Measurements from ENCODE around the gene KATNB1.

Gene KATNB1

GRCh38 chr16:57783116-57783515 lies 47.5 kb downstream of the KATNB1 start:
- ChIA-PET CTCF (interaction anchor here (1.4 to 2.1 kb wide), 2 partner anchors 15 to 26 kb away, joined by 4 read pairs; no protein-coding TSS in a partner anchor), POLR2A (no interaction called here)
- 100% methylated on average over 1 of the region's 4 CpGs for WGBS (ENCODE audit: insufficient coverage)

GRCh38 chr16:57783883-57784282 lies 48.3 kb downstream of the KATNB1 start:
- Histone ChIP-seq H3K4me1 (ENCODE audit: control extremely low read depth in 1 of 4, control insufficient read depth in 4 of 4, insufficient read depth in 4 of 4, low read length in 3 of 4) (no peaks in the 10 kb centered on the region), H3K9me3 (ENCODE audit: control extremely low read depth in 1 of 5, control insufficient read depth in 4 of 5, insufficient read depth in 2 of 5, low read depth in 1 of 5, low read length in 4 of 5) (no peaks in the 10 kb centered on the region), H3K27me3 (replicated peaks in 2 of 5; ENCODE audit: control insufficient read depth in 4 of 5, insufficient read depth in 5 of 5, low read length in 4 of 5) (no peaks in the 10 kb centered on the region), H3K4me3 (ENCODE audit: control insufficient read depth in 1 of 7, extremely low read depth in 1 of 7, insufficient read depth in 4 of 7, low read depth in 2 of 7, low read length in 6 of 7) (no peak overlapping the region), H3K27ac (ENCODE audit: insufficient read depth in 1 of 2, low read depth in 1 of 2, low read length in 2 of 2, poor library complexity in 1 of 2, severe bottlenecking in 2 of 2) (no peak overlapping the region), H3K36me3 (ENCODE audit: control insufficient read depth in 4 of 4, insufficient read depth in 4 of 4, low read length in 3 of 4) (peaks cover 0 to 14% (median 3%) of the 10 kb centered on the region in 4 experiments)
- POLR2A ChIA-PET = no interaction called here
- CTCF ChIA-PET = interaction anchor here (0.8 to 2.1 kb wide), 2 partner anchors 8 to 15 kb away, joined by 3 to 4 read pairs; no protein-coding TSS in a partner anchor
- WGBS (ENCODE audit: insufficient coverage) = 100% methylated on average over 7 of the region's 8 CpGs
- no peak for DNase-seq

More at GRCh38 chr16:57783116-57783515, 47.5 kb downstream of the KATNB1 start:
- Histone ChIP-seq H3K9me3 (ENCODE audit: control extremely low read depth in 1 of 5, control insufficient read depth in 4 of 5, insufficient read depth in 2 of 5, low read depth in 1 of 5, low read length in 4 of 5) (no peaks in the 10 kb centered on the region), H3K4me1 (ENCODE audit: control extremely low read depth in 1 of 4, control insufficient read depth in 4 of 4, insufficient read depth in 4 of 4, low read length in 3 of 4) (no peaks in the 10 kb centered on the region), H3K4me3 (ENCODE audit: control insufficient read depth in 1 of 7, extremely low read depth in 1 of 7, insufficient read depth in 4 of 7, low read depth in 2 of 7, low read length in 6 of 7) (no peak overlapping the region), H3K27ac (ENCODE audit: insufficient read depth in 1 of 2, low read depth in 1 of 2, low read length in 2 of 2, poor library complexity in 1 of 2, severe bottlenecking in 2 of 2) (no peak overlapping the region), H3K36me3 (ENCODE audit: control insufficient read depth in 4 of 4, insufficient read depth in 4 of 4, low read length in 3 of 4) (peaks cover 0 to 7% (median 3%) of the 10 kb centered on the region in 4 experiments), H3K27me3 (replicated peaks in 2 of 5; ENCODE audit: control insufficient read depth in 4 of 5, insufficient read depth in 5 of 5, low read length in 4 of 5) (no peaks in the 10 kb centered on the region)
- no peak for DNase-seq

- ChIA-PET POLR2A (no interaction called here), CTCF (interaction anchor here (0.8 to 2.1 kb wide), 2 partner anchors 9 to 16 kb away, joined by 3 to 4 read pairs; no protein-coding TSS in a partner anchor)
- H3K4me3 ChIP-seq (ENCODE audit: control insufficient read depth in 1 of 7, extremely low read depth in 1 of 7, insufficient read depth in 4 of 7, low read depth in 2 of 7, low read length in 6 of 7) = no peak overlapping the region
- no peaks in the 10 kb centered on the region for H3K4me1 ChIP-seq (ENCODE audit: control extremely low read depth in 1 of 4, control insufficient read depth in 4 of 4, insufficient read depth in 4 of 4, low read length in 3 of 4)
- no peaks in the 10 kb centered on the region for H3K27me3 ChIP-seq (replicated peaks in 2 of 5; ENCODE audit: control insufficient read depth in 4 of 5, insufficient read depth in 5 of 5, low read length in 4 of 5)
- 98% methylated on average over 7 of the region's 7 CpGs for WGBS (ENCODE audit: insufficient coverage)
- H3K36me3 ChIP-seq (ENCODE audit: control insufficient read depth in 4 of 4, insufficient read depth in 4 of 4, low read length in 3 of 4) = peaks cover 0 to 13% (median 2%) of the 10 kb centered on the region in 4 experiments
- no peak for DNase-seq
- H3K27ac ChIP-seq (ENCODE audit: insufficient read depth in 1 of 2, low read depth in 1 of 2, low read length in 2 of 2, poor library complexity in 1 of 2, severe bottlenecking in 2 of 2) = no peak overlapping the region
- H3K9me3 ChIP-seq (ENCODE audit: control extremely low read depth in 1 of 5, control insufficient read depth in 4 of 5, insufficient read depth in 2 of 5, low read depth in 1 of 5, low read length in 4 of 5) = no peaks in the 10 kb centered on the region
Observed at GRCh38 chr16:57784334-57784733, 48.8 kb downstream of the KATNB1 start.

GRCh38 chr16:57785385-57785784 lies 49.8 kb downstream of the KATNB1 start:
- ChIA-PET POLR2A (no interaction called here), CTCF (interaction anchor here (1.0 to 2.2 kb wide), 2 partner anchors 11 to 71 kb away, joined by 3 to 12 read pairs; no protein-coding TSS in a partner anchor)
- Histone ChIP-seq H3K4me3 (ENCODE audit: control insufficient read depth in 1 of 7, extremely low read depth in 1 of 7, insufficient read depth in 4 of 7, low read depth in 2 of 7, low read length in 6 of 7) (no peak overlapping the region), H3K36me3 (ENCODE audit: control insufficient read depth in 4 of 4, insufficient read depth in 4 of 4, low read length in 3 of 4) (peaks cover 0 to 12% (median 2%) of the 10 kb centered on the region in 4 experiments), H3K27me3 (replicated peaks in 2 of 5; ENCODE audit: control insufficient read depth in 4 of 5, insufficient read depth in 5 of 5, low read length in 4 of 5) (no peaks in the 10 kb centered on the region), H3K4me1 (ENCODE audit: control extremely low read depth in 1 of 4, control insufficient read depth in 4 of 4, insufficient read depth in 4 of 4, low read length in 3 of 4) (no peaks in the 10 kb centered on the region), H3K9me3 (ENCODE audit: control extremely low read depth in 1 of 5, control insufficient read depth in 4 of 5, insufficient read depth in 2 of 5, low read depth in 1 of 5, low read length in 4 of 5) (no peaks in the 10 kb centered on the region), H3K27ac (ENCODE audit: insufficient read depth in 1 of 2, low read depth in 1 of 2, low read length in 2 of 2, poor library complexity in 1 of 2, severe bottlenecking in 2 of 2) (no peak overlapping the region)
- 99% methylated on average over 9 of the region's 10 CpGs for WGBS (ENCODE audit: insufficient coverage)
- DNase-seq = no peak

GRCh38 chr16:57785924-57786323 lies 50.4 kb downstream of the KATNB1 start:
- peaks cover 0 to 17% (median 2%) of the 10 kb centered on the region in 4 experiments for H3K36me3 ChIP-seq (ENCODE audit: control insufficient read depth in 4 of 4, insufficient read depth in 4 of 4, low read length in 3 of 4)
- H3K4me1 ChIP-seq (ENCODE audit: control extremely low read depth in 1 of 4, control insufficient read depth in 4 of 4, insufficient read depth in 4 of 4, low read length in 3 of 4) = peaks cover 0 to 2% (median 0%) of the 10 kb centered on the region in 4 experiments
- H3K9me3 ChIP-seq (ENCODE audit: control extremely low read depth in 1 of 5, control insufficient read depth in 4 of 5, insufficient read depth in 2 of 5, low read depth in 1 of 5, low read length in 4 of 5) = no peaks in the 10 kb centered on the region
- no peak for DNase-seq
- no peak overlapping the region for H3K4me3 ChIP-seq (ENCODE audit: control insufficient read depth in 1 of 7, extremely low read depth in 1 of 7, insufficient read depth in 4 of 7, low read depth in 2 of 7, low read length in 6 of 7)
- POLR2A ChIA-PET = no interaction called here
- WGBS (ENCODE audit: insufficient coverage) = over 99% methylated on average over 7 of the region's 8 CpGs
- H3K27ac ChIP-seq (ENCODE audit: insufficient read depth in 1 of 2, low read depth in 1 of 2, low read length in 2 of 2, poor library complexity in 1 of 2, severe bottlenecking in 2 of 2) = no peak overlapping the region
- CTCF ChIA-PET = interaction anchor here (2.2 kb wide), 1 partner anchor 10 kb away, joined by 12 read pairs; no protein-coding TSS in a partner anchor
- no peaks in the 10 kb centered on the region for H3K27me3 ChIP-seq (replicated peaks in 2 of 5; ENCODE audit: control insufficient read depth in 4 of 5, insufficient read depth in 5 of 5, low read length in 4 of 5)

GRCh38 chr16:57786632-57787518 lies 51.3 kb downstream of the KATNB1 start:
- CTCF ChIA-PET = interaction anchor here (0.6 to 2.2 kb wide), 4 partner anchors 9 to 206 kb away, joined by 3 to 12 read pairs (median 3); no protein-coding TSS in a partner anchor
- POLR2A ChIA-PET = no interaction called here
- DNase-seq = no peak
- H3K36me3 ChIP-seq (ENCODE audit: control insufficient read depth in 4 of 4, insufficient read depth in 4 of 4, low read length in 3 of 4) = peaks cover 0 to 17% (median 2%) of the 10 kb centered on the region in 4 experiments
- no peak overlapping the region for H3K4me3 ChIP-seq (ENCODE audit: control insufficient read depth in 1 of 7, extremely low read depth in 1 of 7, insufficient read depth in 4 of 7, low read depth in 2 of 7, low read length in 6 of 7)
- H3K27ac ChIP-seq (ENCODE audit: insufficient read depth in 1 of 2, low read depth in 1 of 2, low read length in 2 of 2, poor library complexity in 1 of 2, severe bottlenecking in 2 of 2) = no peak overlapping the region
- peaks cover 0 to 12% (median 5%) of the 10 kb centered on the region in 4 experiments for H3K4me1 ChIP-seq (ENCODE audit: control extremely low read depth in 1 of 4, control insufficient read depth in 4 of 4, insufficient read depth in 4 of 4, low read length in 3 of 4)
- no peaks in the 10 kb centered on the region for H3K9me3 ChIP-seq (ENCODE audit: control extremely low read depth in 1 of 5, control insufficient read depth in 4 of 5, insufficient read depth in 2 of 5, low read depth in 1 of 5, low read length in 4 of 5)
- H3K27me3 ChIP-seq (replicated peaks in 2 of 5; ENCODE audit: control insufficient read depth in 4 of 5, insufficient read depth in 5 of 5, low read length in 4 of 5) = no peaks in the 10 kb centered on the region
- 96% methylated on average over 25 of the region's 26 CpGs for WGBS (ENCODE audit: insufficient coverage)

GRCh38 chr16:57787519-57787905 lies 51.9 kb downstream of the KATNB1 start:
- Histone ChIP-seq H3K27ac (ENCODE audit: insufficient read depth in 1 of 2, low read depth in 1 of 2, low read length in 2 of 2, poor library complexity in 1 of 2, severe bottlenecking in 2 of 2) (no peak overlapping the region), H3K9me3 (ENCODE audit: control extremely low read depth in 1 of 5, control insufficient read depth in 4 of 5, insufficient read depth in 2 of 5, low read depth in 1 of 5, low read length in 4 of 5) (no peaks in the 10 kb centered on the region), H3K4me1 (ENCODE audit: control extremely low read depth in 1 of 4, control insufficient read depth in 4 of 4, insufficient read depth in 4 of 4, low read length in 3 of 4) (peaks cover 0 to 13% (median 5%) of the 10 kb centered on the region in 4 experiments), H3K4me3 (ENCODE audit: control insufficient read depth in 1 of 7, extremely low read depth in 1 of 7, insufficient read depth in 4 of 7, low read depth in 2 of 7, low read length in 6 of 7) (no peak overlapping the region), H3K36me3 (ENCODE audit: control insufficient read depth in 4 of 4, insufficient read depth in 4 of 4, low read length in 3 of 4) (peaks cover 0 to 17% (median 2%) of the 10 kb centered on the region in 4 experiments), H3K27me3 (replicated peaks in 2 of 5; ENCODE audit: control insufficient read depth in 4 of 5, insufficient read depth in 5 of 5, low read length in 4 of 5) (no peaks in the 10 kb centered on the region)
- CTCF ChIA-PET = interaction anchor here (2.2 kb wide), 1 partner anchor 9 kb away, joined by 12 read pairs; no protein-coding TSS in a partner anchor
- POLR2A ChIA-PET = interaction anchor here (0.6 kb wide), 1 partner anchor 9 kb away, joined by 3 read pairs; no protein-coding TSS in a partner anchor
- WGBS (ENCODE audit: insufficient coverage) = 100% methylated on average over 2 of the region's 8 CpGs
- DNase-seq = no peak
